SJSA1 (cell line): ENCODE measurements around the gene ZBTB22. TPM values are rescaled to one million over a fixed set of nuclear protein-coding genes. Genes with fewer than 3 reads are reported as not detected.

Experiments
- DNase-seq, 2 experiments: peaks; one replicate each; pipeline ENCODE4 v3.0.0-alpha.2; 2015 to 2020; ENCODE audit warnings: low spot score in 2 of 2, low read depth in 1 of 2
- H3K27ac ChIP-seq: fragments of 250-450 bp; sonication (Bioruptor Pico); 2 replicates; pipeline ENCODE4 v1.5.1; 2020; ENCODE audit warnings: mild to moderate bottlenecking, moderate library complexity
- H3K27me3 ChIP-seq: fragments of 250-450 bp; sonication (Bioruptor Pico); replicated peaks from 2 replicates; pipeline ENCODE4 v1.5.1; 2020; ENCODE audit warnings: mild to moderate bottlenecking, moderate library complexity
- H3K36me3 ChIP-seq: fragments of 250-450 bp; sonication (Bioruptor Pico); 2 replicates; pipeline ENCODE4 v1.5.1; 2020; ENCODE audit warnings: mild to moderate bottlenecking
- H3K4me1 ChIP-seq: fragments of 250-450 bp; sonication (Bioruptor Pico); replicated peaks from 2 replicates; pipeline ENCODE4 v1.6.1; 2021; ENCODE audit warnings: mild to moderate bottlenecking
- H3K4me3 ChIP-seq: fragments of 250-450 bp; sonication (Bioruptor Pico); 2 replicates; pipeline ENCODE4 v1.5.1; 2020; ENCODE audit warnings: mild to moderate bottlenecking
- H3K9me3 ChIP-seq: fragments of 250-450 bp; sonication (Bioruptor Pico); replicated peaks from 2 replicates; pipeline ENCODE4 v1.5.1; 2020; ENCODE audit warnings: mild to moderate bottlenecking
- total RNA-seq: library from RNA; depleted of rRNA; stranded (reverse); fragments of >200 nt; shearing (Covaris generic); gene quantifications from 2 replicates; pipeline ENCODE4 v1.2.3, GENCODE V29; 2014

ZBTB22 gene
- total RNA-seq, 1 experiment from 2014 or later, result 10.1 TPM

DNA sequence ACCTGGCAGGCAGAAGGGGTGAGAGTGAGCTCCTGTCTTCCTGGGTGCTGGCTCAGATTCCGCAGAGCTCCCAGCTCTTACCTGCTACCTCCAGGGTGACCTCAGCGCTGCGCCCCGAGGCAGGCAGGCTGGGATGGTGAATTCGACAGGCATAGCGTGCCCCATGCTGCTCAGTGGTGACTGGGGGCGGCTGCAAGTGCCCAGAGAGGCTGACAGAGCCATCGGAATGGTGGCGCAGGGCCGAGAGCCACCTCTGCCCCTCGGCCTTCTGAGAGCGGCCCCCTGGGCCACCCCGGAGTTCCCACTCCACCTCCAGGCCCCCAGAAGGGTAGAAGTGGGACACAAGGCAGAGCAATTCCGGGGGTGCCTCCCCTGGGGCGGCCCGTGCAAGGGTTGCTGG is 13.3 kb downstream of the ZBTB22 start:
- H3K4me3 ChIP-seq, result no peak overlapping the region
- H3K27me3 ChIP-seq, result no peaks in the 10 kb centered on the region
- no peak for DNase-seq
- no peak overlapping the region for H3K27ac ChIP-seq
- H3K4me1 ChIP-seq, result peaks cover 8% of the 10 kb centered on the region
- no peaks in the 10 kb centered on the region for H3K9me3 ChIP-seq
- peaks cover 71% of the 10 kb centered on the region for H3K36me3 ChIP-seq

DNA sequence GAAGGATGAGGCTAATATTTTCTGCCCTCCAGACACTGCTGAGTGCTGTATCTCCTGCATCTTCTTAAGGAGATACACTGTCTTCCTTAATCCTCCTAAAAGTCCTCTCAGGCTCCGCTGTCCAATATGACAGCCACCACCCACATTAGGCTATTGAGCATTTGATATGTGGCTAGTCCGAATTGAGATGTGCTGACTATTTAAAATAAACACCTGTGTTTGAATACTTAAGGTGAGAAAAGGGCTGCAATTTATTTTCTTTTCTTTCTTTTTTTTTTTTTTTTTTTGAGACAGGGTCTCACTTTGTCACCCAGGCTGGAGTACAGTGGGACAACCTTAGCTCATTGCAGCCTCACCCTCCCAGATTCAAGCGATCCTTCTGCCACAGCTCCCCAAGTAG is 15.7 kb downstream of the ZBTB22 start:
- no peak overlapping the region for H3K27ac ChIP-seq
- DNase-seq, result no peak
- H3K36me3 ChIP-seq, result peaks cover 61% of the 10 kb centered on the region
- H3K4me3 ChIP-seq, result no peak overlapping the region
- peaks cover 15% of the 10 kb centered on the region for H3K4me1 ChIP-seq
- no peaks in the 10 kb centered on the region for H3K9me3 ChIP-seq
- H3K27me3 ChIP-seq, result no peaks in the 10 kb centered on the region

DNA sequence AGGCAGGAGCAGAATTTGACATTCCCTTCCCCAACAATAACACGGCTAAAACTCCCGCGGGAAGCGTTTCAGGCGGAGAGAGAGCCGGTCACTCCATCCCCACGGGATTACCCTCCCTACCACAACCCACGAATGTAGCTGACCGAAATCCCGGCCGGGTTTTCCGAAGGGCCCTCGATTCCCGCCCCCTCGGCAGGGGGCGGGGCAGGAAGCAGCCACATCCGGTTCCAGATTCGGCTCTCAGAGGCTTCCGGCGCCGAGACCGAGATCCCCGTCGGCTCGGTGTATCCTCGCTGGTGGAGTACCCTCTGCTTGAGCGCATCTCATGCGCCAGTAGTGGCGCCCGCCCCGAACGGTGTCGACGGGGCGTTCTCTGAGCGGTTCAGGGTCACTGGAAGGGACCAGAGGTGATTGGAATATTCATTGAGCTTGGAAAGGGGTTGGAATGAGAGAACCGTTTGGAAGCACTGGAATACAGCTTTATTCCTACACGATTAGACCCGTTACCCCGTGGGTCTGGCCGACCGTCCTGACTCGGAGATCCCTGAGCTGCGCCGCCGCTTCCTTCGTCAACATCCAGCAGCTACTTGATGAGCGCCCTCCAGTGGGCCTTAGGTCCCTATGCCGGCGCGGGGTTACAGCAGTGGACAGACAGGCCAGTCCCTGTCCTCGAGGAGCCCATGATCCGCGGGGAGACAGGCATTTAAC is 18.2 kb downstream of the ZBTB22 start:
- Histone ChIP-seq H3K9me3 (no peaks in the 10 kb centered on the region), H3K4me1 (peaks cover 15% of the 10 kb centered on the region), H3K27me3 (no peaks in the 10 kb centered on the region), H3K4me3 (peak overlapping the region; percentile 56), H3K27ac (peak overlapping the region; percentile 83), H3K36me3 (peaks cover 57% of the 10 kb centered on the region)
- DNase-seq, result peak; percentile 94 to 95

DNA sequence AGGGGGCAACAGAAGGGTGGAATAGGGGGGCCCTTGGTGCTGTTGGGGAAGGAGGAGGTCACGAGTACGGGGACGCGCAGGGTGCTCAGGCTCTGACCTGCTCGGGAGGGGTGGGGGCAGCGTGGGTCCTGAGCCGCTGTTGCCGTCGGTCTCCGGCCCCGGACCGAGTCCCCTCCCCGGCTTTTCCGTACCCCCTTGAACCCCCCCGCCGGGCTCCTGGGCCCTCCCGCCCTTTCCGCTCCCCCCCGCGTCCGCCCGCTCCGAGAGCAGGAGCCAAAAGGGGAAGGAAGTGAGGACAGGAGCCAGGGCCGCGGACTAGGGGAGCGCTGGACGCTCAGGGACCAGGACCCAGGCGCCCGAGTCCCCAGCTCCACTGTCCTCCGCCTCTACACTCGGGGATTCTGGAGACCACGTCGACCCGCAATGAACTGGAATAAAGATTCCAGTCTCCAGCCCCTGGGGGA is 18.7 kb downstream of the ZBTB22 start, which contains the start of gene RGL2:
Gene RGL2, minus strand, starts transcription at position 170 of the 464 bp plus-strand sequence. CDS start 332 bp downstream, outside the sequence.
- H3K27ac ChIP-seq, result peak within 1 kb of the TSS; percentile 83
- peaks cover 54% of the 10 kb centered on the region for H3K36me3 ChIP-seq
- DNase-seq, result peak in 1 of 2 experiments; percentile 69
- H3K9me3 ChIP-seq, result no peaks in the 10 kb centered on the region
- H3K4me1 ChIP-seq, result peaks cover 15% of the 10 kb centered on the region
- no peaks in the 10 kb centered on the region for H3K27me3 ChIP-seq
- H3K4me3 ChIP-seq, result peak within 1 kb of the TSS; percentile 56

DNA sequence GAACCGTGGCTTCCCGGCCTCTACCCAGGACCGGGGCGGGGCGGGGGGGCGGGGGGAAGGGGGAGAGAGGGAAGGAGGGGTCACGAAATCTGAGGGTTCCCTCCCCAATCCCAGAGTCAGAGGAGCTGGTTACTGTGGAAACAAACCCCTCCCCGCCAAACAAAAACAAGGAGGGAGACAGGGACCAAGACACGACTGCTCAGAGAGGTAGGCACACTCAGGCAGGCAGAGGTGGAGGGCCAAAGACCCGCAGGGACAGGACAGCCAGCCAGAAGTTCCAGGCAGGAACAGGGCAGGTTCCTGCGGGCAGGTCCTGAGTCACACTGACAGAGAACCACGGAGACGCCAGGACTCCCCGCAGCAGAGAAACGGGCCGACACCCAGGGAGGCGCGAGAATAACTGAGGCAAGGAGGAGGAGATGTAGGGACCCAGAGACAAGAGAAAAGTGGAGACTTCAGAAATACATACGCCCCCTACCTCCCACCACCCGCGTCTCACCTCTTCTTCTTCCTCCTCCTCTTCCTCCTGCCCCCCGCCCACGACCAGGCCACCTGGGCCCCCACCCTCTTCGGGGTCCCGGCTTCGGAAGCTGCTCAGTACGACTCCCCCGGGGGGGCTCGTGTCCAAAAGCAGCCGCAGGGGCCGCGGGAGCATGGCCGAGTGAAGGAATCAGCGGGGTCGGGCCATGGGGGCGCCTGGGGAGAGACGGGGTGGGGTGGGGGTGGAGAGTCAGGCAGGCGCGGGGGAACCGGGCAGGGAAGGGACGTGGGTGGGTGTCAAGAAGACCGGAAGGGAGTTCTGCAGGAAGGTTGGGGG is 19.4 kb downstream of the ZBTB22 start:
- peak; percentile 71 to 79 for DNase-seq
- H3K36me3 ChIP-seq, result peaks cover 50% of the 10 kb centered on the region
- H3K27ac ChIP-seq, result peak overlapping the region; percentile 83
- H3K27me3 ChIP-seq, result no peaks in the 10 kb centered on the region
- H3K4me3 ChIP-seq, result peak overlapping the region; percentile 56
- H3K9me3 ChIP-seq, result no peaks in the 10 kb centered on the region
- peaks cover 15% of the 10 kb centered on the region for H3K4me1 ChIP-seq

DNA sequence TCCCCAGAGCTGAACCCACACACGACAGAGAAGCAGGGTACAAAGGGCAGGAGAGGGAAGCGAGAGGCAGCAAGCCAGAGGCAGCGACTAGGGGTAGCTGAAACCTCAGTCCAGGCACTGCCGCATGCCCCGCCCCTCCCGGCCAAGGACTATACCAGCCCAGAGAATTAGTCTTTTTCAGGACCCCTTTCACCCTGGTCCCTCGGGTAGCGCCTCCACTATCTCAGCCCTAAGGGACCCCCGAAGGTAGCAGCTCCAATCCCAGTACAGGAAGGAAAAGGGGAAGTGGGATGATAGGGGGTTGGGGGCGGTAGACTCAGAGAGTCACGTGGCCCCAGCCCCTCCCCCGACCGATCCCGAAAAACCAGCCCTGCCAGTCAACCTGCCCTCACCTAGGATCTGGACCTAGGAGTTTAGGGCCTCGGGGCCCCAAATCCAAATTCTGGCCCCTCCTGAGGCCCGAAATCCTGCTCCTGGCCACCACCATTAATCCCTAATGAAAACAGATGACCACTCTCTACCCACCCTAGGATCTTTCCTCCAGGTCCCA is 20.1 kb downstream of the ZBTB22 start:
- H3K27me3 ChIP-seq, result no peaks in the 10 kb centered on the region
- H3K4me3 ChIP-seq, result peak overlapping the region; percentile 56
- H3K27ac ChIP-seq, result no peak overlapping the region
- no peak for DNase-seq
- peaks cover 15% of the 10 kb centered on the region for H3K4me1 ChIP-seq
- no peaks in the 10 kb centered on the region for H3K9me3 ChIP-seq
- peaks cover 51% of the 10 kb centered on the region for H3K36me3 ChIP-seq

DNA sequence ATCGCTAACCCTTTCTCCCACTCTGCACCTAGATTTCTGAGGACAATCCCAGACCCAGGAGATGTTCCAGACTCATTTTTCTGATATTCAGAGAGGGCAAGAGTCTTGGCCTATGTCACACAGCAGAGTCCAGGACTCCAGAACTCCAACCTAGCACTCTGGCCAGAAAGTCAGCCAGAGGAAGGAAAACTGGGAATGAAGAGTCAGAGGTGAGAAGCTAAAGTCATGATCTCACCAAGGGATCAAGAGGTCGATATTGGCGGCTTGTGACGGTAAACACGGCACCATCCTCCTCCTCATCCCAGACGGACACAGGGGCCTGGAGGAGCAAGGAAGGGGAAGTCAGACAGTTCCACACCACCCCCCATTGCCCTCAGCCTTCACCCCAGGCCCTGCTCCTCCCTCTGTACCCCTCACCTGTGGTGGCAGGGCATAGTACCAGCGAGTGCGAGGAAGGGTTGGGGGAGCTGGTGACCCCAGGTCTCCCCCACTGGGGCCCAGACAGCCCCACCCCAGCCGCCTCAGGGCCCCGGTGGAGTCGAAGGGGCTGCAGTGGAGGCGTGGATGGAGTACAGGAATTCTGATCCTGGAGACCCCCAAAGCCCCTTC is 20.6 kb downstream of the ZBTB22 start:
- DNase-seq, result no peak
- Histone ChIP-seq H3K4me3 (no peak overlapping the region), H3K36me3 (peaks cover 53% of the 10 kb centered on the region), H3K27me3 (no peaks in the 10 kb centered on the region), H3K9me3 (no peaks in the 10 kb centered on the region), H3K4me1 (peaks cover 15% of the 10 kb centered on the region), H3K27ac (no peak overlapping the region)

DNA sequence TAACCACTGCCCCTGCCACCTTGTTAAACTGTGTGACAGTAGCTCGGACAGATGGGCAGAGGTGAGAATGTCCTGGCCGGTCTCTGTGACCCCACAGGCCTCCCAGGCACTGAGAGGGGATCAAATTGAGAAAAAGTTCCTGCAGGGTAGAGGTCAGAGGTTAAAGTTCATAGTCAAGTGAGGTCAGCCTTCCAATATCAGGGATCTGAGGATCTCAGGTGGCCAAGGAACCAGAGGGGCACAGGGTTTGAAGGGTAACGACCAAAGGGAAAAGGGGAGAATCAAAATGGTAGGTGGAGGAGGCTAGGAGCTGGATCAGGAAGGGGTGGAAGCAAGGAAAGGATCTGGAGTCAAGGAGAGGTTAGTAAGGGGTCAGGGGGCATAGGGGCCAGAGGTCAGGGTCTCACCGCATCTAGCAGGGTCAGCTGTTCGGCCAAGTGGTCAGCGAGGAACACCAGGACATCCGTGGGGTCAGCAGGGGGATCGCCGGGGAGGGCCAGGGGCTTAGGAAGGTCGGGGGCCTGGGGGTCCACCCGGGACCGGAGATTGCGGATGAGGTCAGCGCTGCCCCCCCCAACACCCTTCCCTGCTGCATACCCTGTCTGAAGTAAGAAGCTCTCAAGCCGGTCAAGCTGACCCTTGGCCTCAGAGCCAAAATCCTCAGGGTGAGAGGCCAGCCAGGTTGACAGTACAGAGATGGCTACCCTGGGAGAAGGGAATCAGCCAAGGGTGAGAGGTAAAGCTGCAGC is 21.7 kb downstream of the ZBTB22 start:
- no peak overlapping the region for H3K27ac ChIP-seq
- H3K4me1 ChIP-seq, result peaks cover 15% of the 10 kb centered on the region
- DNase-seq, result no peak
- no peak overlapping the region for H3K4me3 ChIP-seq
- H3K36me3 ChIP-seq, result peaks cover 53% of the 10 kb centered on the region
- no peaks in the 10 kb centered on the region for H3K27me3 ChIP-seq
- no peaks in the 10 kb centered on the region for H3K9me3 ChIP-seq

DNA sequence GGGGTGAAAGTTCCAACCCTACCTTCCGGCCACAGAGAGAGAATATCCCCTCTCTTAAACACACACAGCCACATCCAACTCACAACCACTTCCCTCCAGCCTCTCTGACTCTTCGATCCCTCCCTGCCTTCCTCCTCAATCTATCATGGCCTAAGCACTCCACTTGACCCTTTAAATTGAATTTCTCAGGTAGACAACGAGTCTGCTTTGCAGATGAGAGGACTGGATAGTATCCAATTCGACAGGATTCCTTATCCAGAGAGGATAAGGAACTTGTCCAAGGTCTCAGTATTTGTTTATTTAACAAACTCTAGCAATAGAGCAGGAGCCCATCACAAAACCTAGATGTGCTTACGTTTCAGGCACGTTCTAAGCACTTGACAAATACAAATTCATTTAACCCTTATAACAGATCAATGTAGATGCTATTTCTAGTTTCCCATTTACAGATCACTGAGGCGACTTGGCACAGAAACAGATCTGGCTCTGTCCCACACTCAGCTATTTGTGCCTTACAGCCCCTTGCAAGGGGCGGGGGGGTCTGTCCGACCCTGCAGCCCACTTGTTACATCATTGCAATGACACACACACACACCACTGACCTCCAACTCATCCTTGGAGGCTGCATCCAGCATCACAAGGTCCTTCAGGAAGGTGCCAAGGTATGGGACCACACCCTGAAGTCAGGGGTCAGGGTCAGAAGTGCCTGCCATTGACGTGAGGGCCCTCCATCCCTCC is 23.3 kb downstream of the ZBTB22 start:
- H3K4me3 ChIP-seq, result no peak overlapping the region
- H3K9me3 ChIP-seq, result no peaks in the 10 kb centered on the region
- DNase-seq, result no peak
- peaks cover 51% of the 10 kb centered on the region for H3K36me3 ChIP-seq
- H3K27ac ChIP-seq, result no peak overlapping the region
- peaks cover 17% of the 10 kb centered on the region for H3K4me1 ChIP-seq
- H3K27me3 ChIP-seq, result no peaks in the 10 kb centered on the region

DNA sequence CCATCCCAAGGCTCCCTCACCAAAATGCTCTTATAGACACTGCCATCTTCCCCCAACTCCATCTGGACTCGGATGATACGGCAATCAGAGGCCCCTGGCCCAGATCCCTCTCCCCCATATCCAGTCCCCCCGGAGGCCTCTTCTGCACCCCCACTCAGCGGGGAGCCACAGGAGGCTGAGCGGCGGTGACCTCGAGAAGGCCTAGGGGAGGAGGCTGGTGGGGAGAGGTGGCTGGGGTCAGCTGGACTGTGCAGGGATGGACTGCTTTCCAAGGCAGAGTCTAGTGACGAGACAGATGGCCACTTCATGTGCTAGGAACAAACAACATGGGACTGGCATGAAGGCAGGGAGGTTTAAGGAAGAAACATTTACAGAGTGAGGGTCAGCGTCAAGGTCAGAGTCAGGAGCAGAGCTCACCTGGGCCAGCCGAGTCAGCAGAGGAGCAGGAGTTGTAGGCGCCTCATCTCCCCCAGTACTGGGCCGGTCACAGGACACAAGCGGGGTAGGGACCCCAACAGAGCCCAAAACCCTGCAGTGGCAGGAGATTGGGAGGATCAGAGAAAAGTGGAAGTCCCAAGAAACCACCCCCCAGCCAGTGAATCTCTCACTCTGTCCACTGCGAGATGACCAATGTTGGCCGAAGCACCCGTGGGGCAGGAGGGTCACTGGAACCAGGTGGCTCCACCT is 24.4 kb downstream of the ZBTB22 start:
- Histone ChIP-seq H3K9me3 (no peaks in the 10 kb centered on the region), H3K4me3 (no peak overlapping the region), H3K36me3 (peaks cover 53% of the 10 kb centered on the region), H3K27ac (no peak overlapping the region), H3K4me1 (peaks cover 19% of the 10 kb centered on the region), H3K27me3 (no peaks in the 10 kb centered on the region)
- DNase-seq, result no peak

DNA sequence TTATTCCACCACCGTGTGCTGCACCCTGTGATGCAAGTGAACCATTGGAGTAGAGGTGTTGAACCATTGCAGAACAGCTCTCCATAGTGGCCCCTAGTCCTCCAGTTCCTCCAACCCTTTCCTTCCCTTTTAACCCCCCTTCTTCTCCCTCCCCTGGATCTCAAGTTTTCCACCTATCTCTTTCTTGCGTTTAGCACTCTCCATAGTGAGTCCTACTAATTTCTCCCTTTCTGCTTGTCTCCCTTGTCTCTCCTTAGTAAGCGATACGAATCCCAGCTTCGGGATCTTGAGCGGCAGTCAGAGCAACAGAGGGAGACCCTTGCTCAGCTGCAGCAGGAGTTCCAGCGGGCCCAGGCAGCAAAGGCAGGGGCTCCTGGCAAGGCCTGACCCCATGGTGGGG is 27.1 kb downstream of the ZBTB22 start:
- Histone ChIP-seq H3K36me3 (peaks cover 66% of the 10 kb centered on the region), H3K4me3 (peak overlapping the region; percentile 54), H3K9me3 (no peaks in the 10 kb centered on the region), H3K27me3 (no peaks in the 10 kb centered on the region), H3K27ac (no peak overlapping the region), H3K4me1 (peaks cover 17% of the 10 kb centered on the region)
- no peak for DNase-seq

DNA sequence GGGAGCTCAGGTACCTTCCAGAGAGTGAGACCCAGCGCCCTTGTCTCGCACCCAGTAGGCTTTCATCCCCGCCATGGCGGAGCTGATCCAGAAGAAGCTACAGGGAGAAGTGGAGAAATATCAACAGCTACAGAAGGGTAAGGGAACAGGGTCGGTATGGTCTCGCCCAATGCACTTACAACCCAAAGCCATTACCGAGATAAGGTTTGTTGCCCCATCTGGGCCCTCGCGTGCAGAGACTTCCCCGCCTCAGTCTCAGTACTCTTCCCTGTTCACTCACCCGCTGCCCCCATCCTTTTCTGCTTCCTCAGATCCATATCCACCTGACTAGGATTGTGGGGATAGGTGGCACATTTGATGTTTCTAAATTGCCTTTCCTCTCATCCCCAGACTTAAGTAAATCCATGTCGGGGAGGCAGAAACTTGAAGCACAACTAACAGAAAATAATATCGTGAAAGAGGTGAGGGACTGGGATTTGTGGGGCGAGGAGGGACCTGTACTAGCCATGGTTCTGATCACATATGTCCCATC is 27.7 kb downstream of the ZBTB22 start:
- Histone ChIP-seq H3K4me1 (peaks cover 17% of the 10 kb centered on the region), H3K27ac (peak overlapping the region; percentile 17; the same call in 1 of the 2 replicates), H3K4me3 (peak overlapping the region; percentile 54), H3K27me3 (no peaks in the 10 kb centered on the region), H3K9me3 (no peaks in the 10 kb centered on the region), H3K36me3 (peaks cover 70% of the 10 kb centered on the region)
- DNase-seq, result no peak
